ENCODE results near the gene DIP2C. TPM values are rescaled to one million over a fixed set of nuclear protein-coding genes. Genes with fewer than 3 reads are reported as not detected.
A peak's percentile ranks its signal among the peaks of the same experiment; 100 is the strongest.

Gene DIP2C
- total RNA-seq, 1 donor from 2014 or later: 38.5 TPM

DNA sequence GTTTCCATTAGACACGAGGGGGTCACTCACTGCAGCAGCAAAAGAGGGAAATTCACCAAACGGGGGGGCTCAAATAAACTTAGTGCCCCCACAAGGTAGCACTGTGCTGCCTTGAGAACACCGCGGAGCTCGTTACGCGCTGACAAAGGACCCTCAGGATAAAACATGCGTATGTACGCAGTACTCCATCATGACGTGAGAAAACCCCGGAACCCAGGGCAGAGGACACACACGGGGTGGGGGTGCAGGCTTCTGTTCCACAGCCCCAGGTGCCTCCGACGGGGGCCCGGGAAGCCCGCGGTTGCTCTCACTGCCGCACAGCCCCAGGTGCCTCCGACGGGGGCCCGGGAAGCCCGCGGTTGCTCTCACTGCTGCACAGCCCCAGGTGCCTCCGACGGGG is 321.8 kb downstream of the DIP2C start:
- DNase-seq (ENCODE audit: low spot score): no peak

DNA sequence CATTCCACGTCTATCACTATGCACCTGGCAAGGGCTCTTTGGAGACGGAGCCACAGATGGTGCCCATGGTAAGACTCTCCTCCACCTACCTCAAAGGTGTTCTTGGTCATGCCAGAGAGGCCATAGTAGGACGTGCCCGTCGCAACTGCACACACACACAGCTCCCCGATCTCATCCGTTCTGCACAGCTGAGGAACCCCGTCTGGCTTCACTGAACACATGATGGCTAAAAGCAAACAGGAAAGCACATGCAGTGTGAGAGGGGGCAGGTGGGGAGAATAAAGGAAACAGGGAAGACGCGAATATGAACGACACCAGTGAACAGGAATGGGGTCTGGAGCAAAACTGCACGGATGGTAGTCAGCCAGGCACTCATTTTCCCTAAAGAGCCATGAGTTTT is 323.3 kb downstream of the DIP2C start:
- DNase-seq (ENCODE audit: low spot score): no peak

DNA sequence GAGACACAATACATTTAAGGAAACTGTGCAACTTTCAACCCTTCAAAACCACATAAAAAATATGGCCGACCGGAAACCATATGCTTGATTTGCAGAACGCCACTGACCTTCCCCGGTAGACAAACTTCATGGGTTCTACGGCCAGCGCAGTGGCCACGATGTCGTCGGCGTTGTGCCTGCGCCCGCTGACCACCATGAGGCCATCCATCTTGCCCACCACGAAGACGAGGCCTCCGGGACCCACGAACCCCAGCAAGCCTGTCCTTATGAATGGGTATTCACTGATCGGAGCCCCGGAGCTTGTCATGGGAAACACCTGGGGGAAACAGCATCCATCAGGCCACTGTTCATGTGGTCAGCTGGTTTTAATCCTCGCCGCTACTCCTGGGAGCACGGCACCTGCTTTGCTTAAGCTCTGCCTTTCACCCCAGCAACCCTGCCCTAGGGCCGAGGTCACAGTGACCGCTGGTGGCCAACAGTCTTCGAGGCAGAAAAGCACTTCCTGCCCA is 325.1 kb downstream of the DIP2C start:
- DNase-seq (ENCODE audit: low spot score): no peak

DNA sequence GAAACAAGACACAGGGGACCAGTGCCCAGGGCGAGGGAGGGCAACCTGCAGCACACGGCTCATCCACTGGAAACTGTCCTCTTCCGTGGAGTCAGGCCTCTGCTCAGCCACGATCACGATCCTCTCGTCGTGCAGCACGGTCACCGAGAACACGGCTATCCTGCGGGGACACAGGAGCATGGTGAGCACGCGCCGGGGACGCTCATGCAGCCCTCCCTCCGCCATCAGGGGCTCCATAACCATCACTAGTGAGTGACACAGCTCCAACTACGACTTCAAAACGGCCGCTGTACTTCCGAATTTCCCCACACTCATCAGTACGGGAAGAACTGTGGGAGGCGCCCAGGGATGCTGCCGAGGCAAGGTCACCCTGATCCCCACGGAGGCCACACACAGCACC is 326.3 kb downstream of the DIP2C start:
- no peak for DNase-seq (ENCODE audit: low spot score)

DNA sequence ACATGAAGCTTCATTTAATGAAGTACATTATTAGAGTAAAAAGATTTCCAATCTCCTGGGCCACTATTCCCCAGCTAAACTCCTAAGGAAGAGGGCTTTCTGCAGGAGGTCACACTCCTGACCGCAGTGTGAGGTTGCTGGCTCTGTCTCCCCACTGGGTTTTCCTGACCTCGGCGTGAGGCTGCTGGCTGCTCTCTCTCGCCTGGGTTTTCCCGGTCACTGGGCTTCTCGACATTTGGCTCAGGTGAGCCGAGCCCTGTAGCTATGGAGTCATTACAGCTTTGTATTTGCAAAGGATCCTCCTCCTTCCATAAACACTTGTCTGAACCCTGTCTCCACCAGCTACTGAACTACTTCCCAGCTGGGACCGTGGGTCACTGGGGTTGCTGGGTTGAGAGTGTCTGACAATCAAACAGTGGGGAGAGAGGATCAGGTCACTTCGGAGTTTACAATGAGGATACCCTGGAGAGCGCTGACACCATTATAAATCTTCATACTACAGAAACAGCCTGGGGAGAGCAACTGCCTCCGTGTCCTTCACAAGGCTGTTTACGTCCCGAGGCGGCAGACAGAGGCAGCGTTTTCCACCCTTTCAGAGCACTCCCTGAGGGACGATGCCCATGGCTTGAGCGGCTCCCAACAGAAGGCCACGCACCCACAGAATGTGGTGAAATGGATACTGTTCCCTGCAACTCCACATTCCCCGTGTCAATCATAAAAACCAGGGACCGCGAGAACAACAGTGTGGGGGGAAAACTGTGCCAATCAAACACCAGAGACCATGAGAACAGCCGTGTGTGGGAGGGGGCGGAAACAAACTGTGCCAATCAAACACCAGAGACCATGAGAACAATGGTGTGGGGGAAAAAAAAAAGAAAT is 328.0 kb downstream of the DIP2C start:
- DNase-seq (ENCODE audit: low spot score): no peak

DNA sequence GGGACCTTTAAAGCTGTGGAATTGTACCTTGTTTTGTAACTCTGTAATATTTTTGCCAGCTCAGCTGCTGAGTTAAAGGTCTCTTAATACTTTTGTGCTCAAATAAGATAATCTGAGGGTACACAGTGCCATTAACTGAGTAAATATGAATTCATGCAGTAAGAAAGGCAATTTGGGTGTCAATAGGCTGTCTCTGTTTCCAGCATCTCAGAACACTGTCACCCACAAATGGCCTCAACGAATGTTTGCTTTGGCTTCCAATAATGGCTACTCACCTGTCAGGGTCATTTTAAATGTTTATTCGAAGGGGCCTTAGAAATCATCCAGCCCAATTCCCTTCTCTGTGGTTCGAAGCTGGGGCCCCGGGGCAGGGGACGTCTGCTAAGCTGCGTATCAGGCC is 328.8 kb downstream of the DIP2C start:
- no peak for DNase-seq (ENCODE audit: low spot score)

DNA sequence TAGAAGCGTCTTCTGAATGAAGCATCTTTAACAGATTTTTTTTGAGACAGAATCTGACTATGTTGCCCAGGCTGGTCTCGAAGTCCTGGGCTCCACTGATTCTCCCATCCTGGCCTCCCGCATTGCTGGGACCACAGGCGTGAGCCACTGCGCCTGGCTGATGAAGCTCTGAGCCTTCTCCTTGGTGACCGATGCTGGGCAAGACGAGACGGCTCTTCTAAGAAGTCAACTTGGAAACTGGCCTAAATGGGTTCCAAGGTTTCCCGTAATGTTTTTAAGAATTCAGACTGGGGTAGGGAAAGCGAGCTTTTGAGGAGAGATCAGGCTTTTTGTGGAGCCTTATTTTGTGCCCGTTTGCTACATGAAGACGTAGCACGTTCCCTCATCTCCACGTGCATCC is 329.7 kb downstream of the DIP2C start:
- no peak for DNase-seq (ENCODE audit: low spot score)

DNA sequence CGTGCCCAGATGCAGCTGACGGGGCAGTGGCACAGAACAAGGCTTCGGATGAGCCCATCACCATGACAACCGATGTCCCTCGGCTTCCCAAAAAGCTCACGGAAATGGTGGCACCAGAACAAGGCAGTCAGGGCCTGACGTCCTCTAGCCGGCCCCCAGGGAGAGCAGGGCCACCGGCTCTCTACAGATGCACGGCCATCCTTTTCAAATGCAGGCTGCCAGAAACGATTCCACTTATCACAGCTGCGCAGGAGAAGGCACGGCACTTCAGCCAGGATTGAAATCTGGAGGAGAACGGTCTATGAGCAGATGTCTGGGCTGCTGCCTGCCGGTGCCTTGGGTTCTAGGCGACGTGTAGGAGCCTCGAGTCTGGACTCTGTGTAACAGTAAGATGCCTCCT is 330.4 kb downstream of the DIP2C start:
- no peak for DNase-seq (ENCODE audit: low spot score)

DNA sequence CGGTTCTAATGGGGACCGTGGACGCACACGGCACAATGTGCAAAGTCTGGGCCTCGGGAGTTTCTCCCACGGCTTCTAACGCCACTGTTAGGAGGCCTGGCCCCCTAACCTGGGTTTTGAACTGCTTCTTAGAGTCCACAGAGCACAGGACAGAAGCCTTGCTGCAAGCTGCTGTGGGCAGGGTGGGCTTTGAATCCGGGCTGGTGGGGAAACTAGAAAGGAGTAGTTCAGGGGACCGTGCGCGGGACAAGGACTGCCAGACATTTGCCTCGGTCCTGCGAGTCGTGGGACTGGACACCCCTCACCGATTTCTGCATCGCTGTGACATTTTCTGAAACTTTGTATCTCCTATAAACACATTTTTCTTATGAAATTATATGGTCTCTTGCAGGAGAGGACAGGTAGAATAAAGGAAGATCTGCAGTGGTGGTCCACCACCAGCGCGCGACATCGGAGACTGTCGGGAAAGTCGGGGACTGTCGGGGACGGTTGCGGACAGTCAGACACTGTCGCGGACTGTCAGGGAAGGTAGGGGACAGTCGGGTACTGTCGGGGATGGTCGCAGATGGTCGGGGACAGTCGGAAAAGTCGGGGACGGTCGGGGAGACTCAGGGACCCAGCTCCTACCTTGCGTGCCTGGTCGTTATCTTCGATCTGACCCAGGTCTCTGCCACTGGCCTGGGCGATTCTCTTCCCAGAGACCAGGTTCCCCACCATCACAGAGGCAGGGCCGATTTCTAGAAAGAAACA is 332.1 kb downstream of the DIP2C start:
- DNase-seq (ENCODE audit: low spot score): no peak

DNA sequence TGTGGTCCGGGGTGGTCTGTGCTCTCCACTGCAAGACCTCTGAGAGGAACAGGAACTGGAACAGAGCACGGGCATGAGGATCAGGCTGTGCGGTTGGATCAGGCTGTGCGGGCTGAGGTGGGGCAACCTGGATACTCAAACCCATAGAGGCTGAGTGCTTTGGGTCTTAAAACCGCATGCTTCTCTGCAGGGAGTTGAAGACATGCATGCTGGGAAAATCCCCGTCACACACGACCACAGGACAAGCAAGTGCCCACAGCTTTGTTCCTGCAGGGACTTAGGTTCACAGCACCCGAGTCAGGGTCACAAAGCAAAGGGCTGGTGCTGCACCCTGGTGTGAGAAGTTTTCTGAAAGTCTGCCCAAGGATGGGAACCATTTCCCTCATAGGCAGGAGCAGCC is 333.0 kb downstream of the DIP2C start:
- no peak for DNase-seq (ENCODE audit: low spot score)

DNA sequence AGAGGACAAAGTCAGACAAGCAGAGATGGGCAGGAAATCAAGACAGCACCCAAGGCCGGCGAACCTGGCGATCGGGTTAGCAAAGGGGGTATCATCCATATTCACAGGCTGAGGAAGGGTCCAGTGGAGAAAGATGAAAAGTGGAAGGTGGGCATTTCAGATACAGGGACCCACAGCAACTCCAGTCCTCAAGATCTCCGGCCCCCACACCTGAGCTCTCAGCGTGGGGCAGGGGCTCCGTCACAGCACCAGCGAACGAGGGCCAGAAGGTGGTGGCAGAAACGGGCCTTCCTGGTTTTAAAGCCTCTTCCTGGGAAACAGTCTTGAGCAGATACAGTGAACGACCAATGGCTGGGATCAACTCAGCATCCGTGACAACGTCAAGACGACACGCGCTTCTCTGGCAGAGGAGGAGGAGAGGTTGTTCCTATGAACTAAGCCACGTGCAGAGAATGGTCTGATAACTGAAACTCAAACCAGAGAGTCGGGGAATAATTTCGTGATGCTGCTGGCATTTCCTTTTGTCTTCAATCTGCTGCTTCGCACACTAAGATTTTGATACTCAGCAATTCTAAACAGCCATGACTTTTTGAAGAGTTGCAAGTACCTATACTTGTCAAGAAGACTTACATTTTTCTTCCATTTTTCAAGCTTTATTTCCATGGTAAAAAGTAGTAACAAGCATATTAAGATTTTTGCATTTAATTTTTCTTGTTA is 334.4 kb downstream of the DIP2C start:
- DNase-seq (ENCODE audit: low spot score): peak; percentile 76

DNA sequence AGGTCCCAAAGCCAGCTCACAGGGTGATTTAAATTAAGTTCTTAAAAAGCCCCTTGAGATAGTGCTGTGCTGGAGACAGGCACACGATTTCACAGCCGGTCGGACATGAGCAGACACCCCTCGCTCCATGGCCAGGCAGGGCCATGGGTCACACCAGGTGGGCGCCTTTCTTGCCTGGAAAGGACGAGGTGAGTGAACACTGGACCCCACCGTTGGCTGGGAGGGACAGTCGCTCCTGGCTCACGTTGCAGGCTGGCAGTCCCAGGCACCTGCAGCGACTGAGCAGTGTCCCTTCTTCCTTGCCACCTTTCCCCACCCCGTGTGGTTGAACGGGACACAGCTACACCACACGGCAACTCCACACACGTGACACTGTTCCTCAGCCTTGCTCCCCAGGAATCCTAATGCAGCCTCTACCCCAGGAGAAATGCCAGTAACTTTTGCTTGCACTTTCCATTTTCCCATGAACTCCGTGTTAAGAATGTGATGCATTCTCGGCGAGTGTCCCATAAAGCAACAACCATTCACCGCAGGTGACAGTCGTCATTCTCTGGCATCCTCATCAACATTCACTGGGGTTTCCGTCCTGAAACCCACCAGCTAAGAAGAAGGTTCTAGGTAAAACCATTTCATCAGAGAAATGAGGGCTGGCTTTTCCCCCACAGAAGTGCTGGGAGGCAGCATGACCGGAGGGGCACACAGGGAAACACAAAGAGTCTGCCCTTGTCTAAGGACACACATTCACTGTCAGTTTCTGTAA is 336.8 kb downstream of the DIP2C start:
- peak; percentile 65 for DNase-seq (ENCODE audit: low spot score)

DNA sequence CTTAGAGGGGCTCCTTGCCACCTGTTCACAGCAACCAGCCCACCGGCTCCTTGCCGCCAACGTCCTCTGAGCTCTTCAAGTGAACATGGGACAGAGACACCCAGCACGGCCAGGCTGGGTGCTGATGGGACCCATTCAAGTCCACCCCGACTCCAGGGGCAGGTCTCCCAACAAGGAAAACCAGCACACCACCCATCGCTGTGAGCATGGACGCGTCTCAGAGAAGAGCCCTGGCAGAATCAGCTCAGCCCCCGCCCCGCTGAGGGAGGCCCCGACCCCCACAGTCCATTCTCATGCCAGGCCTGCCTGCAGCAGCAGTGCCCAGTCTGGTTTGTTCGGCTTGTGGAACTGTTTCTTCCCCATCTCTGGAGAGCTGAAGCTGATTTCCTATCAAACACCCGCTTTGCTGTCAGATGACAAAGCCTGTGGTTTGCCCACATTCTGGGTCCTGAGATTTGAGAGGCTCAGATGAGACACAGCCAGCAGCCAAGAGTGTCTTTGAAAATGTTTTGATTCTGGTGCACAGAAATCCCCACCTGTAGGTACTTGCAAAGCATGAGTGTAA is 337.6 kb downstream of the DIP2C start:
- peak; percentile 82 for DNase-seq (ENCODE audit: low spot score)

DNA sequence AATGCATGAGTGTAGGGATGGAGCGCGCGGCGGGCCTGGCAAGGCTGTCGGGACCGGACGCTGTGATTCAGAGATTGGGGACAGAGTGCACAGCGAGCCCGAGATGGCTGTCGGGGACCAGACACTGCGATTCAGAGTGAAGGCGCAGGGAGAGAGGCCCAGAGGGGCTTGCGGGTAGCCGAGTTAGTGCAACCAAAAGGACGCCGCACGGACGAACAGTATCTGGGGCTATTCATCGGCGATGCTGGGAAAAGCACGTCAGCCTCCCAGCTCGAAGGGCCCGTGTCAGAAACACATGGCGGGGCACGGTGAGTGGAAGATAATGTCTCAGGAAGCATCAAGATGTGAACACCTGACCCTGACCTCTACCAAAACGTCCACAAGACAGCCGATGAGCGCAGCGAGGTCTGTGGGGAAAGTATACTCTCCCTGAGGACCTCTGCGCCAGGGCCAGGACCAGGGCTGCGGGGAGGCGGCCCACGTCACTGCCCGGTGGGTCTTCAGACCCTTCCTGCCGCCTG is 338.4 kb downstream of the DIP2C start:
- DNase-seq (ENCODE audit: low spot score): peak; percentile 67

DNA sequence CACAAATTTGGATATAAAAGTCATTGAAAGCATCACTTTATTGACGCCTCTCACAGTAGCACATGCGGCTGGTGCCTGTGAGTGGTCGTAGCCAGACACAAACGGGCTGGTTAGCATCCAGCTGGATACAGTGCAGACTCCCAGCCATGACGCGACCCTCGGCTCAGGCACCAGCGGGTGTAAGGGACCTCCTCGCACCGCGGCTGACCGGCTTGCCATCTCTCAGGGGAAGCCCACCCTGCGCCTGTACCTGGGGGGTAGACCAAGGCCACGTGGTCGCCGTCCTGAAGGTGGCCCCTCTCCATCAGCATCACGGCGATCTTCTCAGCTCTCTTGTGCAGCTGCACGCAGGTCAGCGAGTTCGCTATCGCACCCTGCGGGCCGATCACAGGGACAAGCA is 340.4 kb downstream of the DIP2C start:
- DNase-seq (ENCODE audit: low spot score): peak; percentile 79

DNA sequence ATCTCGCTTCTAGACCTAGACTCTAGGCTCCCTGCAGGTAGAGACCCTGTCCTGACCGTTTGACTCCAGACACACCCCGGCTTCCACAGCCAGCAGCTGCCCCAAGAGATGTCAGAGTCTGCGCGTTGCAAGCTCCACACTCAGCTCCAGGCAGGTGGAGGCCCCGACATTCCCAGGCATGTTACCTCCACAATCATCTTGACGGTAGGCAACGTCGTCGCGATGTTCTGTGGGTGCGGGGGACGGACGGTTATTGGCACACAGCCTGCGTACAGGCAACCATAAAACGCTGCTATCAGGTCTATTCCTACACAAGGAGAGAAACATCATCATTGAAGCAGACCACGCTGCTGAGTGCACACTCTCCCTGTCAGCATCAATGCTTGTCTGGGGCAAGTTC is 341.0 kb downstream of the DIP2C start:
- DNase-seq (ENCODE audit: low spot score): peak; percentile 78

DNA sequence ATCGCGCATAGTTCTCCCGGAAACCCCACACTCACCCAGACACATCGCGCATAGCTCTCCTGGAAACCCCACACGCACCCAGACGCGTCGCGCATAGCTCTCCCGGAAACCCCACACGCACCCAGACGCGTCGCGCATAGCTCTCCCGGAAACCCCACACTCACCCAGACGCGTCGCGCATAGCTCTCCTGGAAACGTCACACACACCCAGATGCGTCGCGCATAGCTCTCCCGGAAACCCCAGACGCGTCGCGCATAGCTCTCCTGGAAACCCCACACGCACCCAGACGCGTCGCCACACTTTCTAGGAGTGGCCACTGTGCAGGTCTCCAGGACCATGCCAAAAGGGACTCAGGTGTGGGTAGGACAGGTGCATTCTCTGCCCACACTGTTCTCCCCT is 341.7 kb downstream of the DIP2C start:
- peak; percentile 62 for DNase-seq (ENCODE audit: low spot score)

DNA sequence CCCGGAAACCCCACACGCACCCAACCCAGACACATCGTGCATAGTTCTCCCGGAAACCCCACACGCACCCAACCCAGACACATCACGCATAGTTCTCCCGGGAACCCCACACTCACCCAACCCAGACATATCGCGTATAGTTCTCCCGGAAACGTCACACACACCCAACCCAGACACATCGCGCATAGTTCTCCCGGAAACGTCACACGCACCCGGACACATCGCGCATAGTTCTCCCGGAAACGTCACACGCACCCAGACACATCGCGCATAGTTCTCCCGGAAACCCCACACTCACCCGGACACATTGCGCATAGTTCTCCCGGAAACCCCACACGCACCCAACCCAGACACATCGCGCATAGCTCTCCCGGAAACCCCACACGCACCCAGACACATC is 342.3 kb downstream of the DIP2C start:
- peak; percentile 47 for DNase-seq (ENCODE audit: low spot score)

DNA sequence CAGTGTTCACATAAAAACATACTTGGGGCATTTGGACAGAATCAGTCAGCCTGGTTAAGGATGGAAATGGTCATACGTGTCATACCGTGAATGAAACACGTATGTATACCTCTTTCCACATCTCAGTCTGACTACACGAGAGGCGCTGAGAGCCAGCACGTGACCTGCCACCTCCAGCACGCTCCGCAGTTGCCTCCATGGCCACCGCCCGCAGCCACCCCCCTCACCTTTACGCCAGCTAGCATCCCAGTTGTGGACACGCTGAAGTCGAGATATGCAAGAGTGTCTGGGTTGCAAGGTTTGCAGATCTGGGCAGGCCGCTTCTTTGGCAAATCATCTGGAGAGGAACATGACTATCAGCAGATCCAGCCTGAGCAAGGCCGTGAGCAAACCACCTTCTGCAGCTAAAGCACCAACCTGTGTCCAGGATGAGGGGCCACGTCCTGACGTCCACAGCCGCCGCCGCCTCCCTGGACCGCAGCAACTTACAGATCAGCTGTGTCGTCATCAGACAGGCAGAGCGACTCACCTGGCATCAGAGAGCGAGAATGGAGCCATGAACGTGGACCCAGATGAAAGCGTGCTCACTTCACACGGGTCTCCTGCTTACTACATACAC is 344.8 kb downstream of the DIP2C start:
- peak; percentile 87 for DNase-seq (ENCODE audit: low spot score)
